SK-N-SH treated with all-trans-retinoic acid at 6 μM for 48 hours (cell line): ENCODE data around the gene SLC38A2.

Source experiments
- ATAC-seq: fragments of 200-7000 bp; cut with Tn5 transposase; 3 replicates; pipeline ENCODE4 v1.9.1; 2020; ENCODE audit warnings: mild to moderate bottlenecking, moderate library complexity
- ARNTL ChIP-seq: fragments of 450-650 bp; formaldehyde crosslinking; IDR thresholded peaks from 2 replicates; pipeline ENCODE4 v1.5.0; 2020; ENCODE audit warnings: low read depth, mild to moderate bottlenecking, moderate library complexity, borderline replicate concordance
- BACH2 ChIP-seq: fragments of 250-450 bp; sonication (Bioruptor Pico); IDR thresholded peaks from 2 replicates; pipeline ENCODE4 v1.9.0; 2021; ENCODE audit warnings: mild to moderate bottlenecking, borderline replicate concordance
- CSDC2 ChIP-seq: fragments of 250-450 bp; sonication (Bioruptor Pico); IDR thresholded peaks from 2 replicates; pipeline ENCODE4 v1.5.0; 2020; ENCODE audit warnings: mild to moderate bottlenecking, moderate library complexity
- ESRRG ChIP-seq: fragments of 250-450 bp; sonication (Bioruptor Pico); IDR thresholded peaks from 2 replicates; pipeline ENCODE4 v1.6.1; 2021; ENCODE audit warnings: mild to moderate bottlenecking
- GLIS3 ChIP-seq: fragments of 250-450 bp; sonication (Bioruptor Pico); IDR thresholded peaks from 2 replicates; pipeline ENCODE4 v1.5.0; 2020; ENCODE audit warnings: mild to moderate bottlenecking, moderate library complexity
- ISL1 ChIP-seq: fragments of 250-450 bp; sonication (Bioruptor Pico); IDR thresholded peaks from 2 replicates; pipeline ENCODE4 v2.1.2; 2022; ENCODE audit warnings: mild to moderate bottlenecking, moderate library complexity
- OSR1 ChIP-seq: fragments of 250-450 bp; sonication (Bioruptor Pico); IDR thresholded peaks from 2 replicates; pipeline ENCODE4 v1.8.0; 2022; ENCODE audit warnings: moderate library complexity, mild to moderate bottlenecking, inconsistent platforms
- PPARA ChIP-seq: fragments of 250-450 bp; sonication (Bioruptor Pico); IDR thresholded peaks from 2 replicates; pipeline ENCODE4 v1.5.0; 2020; ENCODE audit warnings: mild to moderate bottlenecking, borderline replicate concordance
- RARB ChIP-seq: fragments of 250-450 bp; sonication (Bioruptor Pico); IDR thresholded peaks from 2 replicates; pipeline ENCODE4 v1.8.0; 2021; ENCODE audit warnings: mild to moderate bottlenecking, moderate library complexity
- TCF4 ChIP-seq: fragments of 250-450 bp; sonication (Bioruptor Pico); IDR thresholded peaks from 2 replicates; pipeline ENCODE4 v1.8.0; 2021; ENCODE audit warnings: mild to moderate bottlenecking, moderate library complexity, borderline replicate concordance
- TOX ChIP-seq: fragments of 250-450 bp; sonication (Bioruptor Pico); IDR thresholded peaks from 2 replicates; pipeline ENCODE4 v1.8.0; 2021; ENCODE audit warnings: mild to moderate bottlenecking, moderate library complexity, borderline replicate concordance
- ZC3H10 ChIP-seq: fragments of 250-450 bp; sonication (Bioruptor Pico); IDR thresholded peaks from 2 replicates; pipeline ENCODE4 v1.5.1; 2021; ENCODE audit warnings: mild to moderate bottlenecking, moderate library complexity
- ZFP3 ChIP-seq: fragments of 250-450 bp; sonication (Bioruptor Pico); IDR thresholded peaks from 2 replicates; pipeline ENCODE4 v1.5.0; 2020; ENCODE audit warnings: mild to moderate bottlenecking, moderate library complexity
- ZFP30 ChIP-seq: fragments of 450-650 bp; formaldehyde crosslinking; IDR thresholded peaks from 2 replicates; pipeline ENCODE4 v1.5.0; 2022; ENCODE audit warnings: mild to moderate bottlenecking, moderate library complexity
- ZNF565 ChIP-seq: fragments of 450-650 bp; formaldehyde crosslinking; conservative IDR thresholded peaks from 2 replicates; pipeline ENCODE4 v1.5.0; 2020; ENCODE audit warnings: low read depth, mild to moderate bottlenecking, moderate library complexity
- ZNF70 ChIP-seq: fragments of 450-650 bp; formaldehyde crosslinking; IDR thresholded peaks from 2 replicates; pipeline ENCODE4 v1.5.0; 2020; ENCODE audit warnings: mild to moderate bottlenecking, moderate library complexity
- ZNF8 ChIP-seq: fragments of 450-650 bp; formaldehyde crosslinking; IDR thresholded peaks from 2 replicates; pipeline ENCODE4 v1.5.0; 2020; ENCODE audit warnings: mild to moderate bottlenecking, moderate library complexity
- TF ChIP-seq, protein P1 (sequence below): fragments of 250-450 bp; sonication (Bioruptor Pico); IDR thresholded peaks from 2 replicates; pipeline ENCODE4 v1.5.1; 2020; ENCODE audit warnings: low read depth, mild to moderate bottlenecking, moderate library complexity
- TF ChIP-seq, protein P2 (sequence below): fragments of 250-450 bp; sonication (Bioruptor Pico); IDR thresholded peaks from 2 replicates; pipeline ENCODE4 v1.5.0; 2020; ENCODE audit warnings: mild to moderate bottlenecking, moderate library complexity
- TF ChIP-seq, protein P3 (sequence below): fragments of 250-450 bp; sonication (Bioruptor Pico); IDR thresholded peaks from 2 replicates; pipeline ENCODE4 v1.8.0; 2021; ENCODE audit warnings: low read depth, mild to moderate bottlenecking, moderate library complexity, borderline replicate concordance
- TF ChIP-seq, protein P4 (sequence below): fragments of 250-450 bp; sonication (Bioruptor Pico); IDR thresholded peaks from 2 replicates; pipeline ENCODE4 v1.5.1; 2021; ENCODE audit warnings: mild to moderate bottlenecking, moderate library complexity

SLC38A2 gene

DNA sequence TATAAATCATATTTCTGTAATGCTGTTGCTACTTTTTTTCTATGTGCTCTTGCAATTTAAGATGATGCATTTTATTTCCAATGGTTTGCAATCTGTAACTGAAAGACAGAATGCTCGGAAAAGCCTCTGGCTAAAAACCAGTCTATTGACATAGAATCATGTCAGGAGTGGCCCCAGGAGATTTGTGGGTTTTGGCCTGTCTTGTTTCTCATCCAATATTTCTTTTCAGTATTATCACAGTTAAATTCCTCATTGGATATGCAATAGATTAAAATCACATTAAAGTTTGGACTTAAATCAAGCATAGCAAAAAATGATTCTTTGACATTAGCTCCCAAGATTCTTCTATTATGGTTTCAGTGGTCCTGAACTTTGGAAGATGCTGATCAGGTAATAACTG is 19.1 kb upstream of the SLC38A2 start:
- no peak for ATAC-seq
- TF ChIP-seq ISL1 (CRISPR knock-in tag) (peak; percentile 96), OSR1 (CRISPR knock-in tag) (no peak)
- TF ChIP-seq, protein P1, sequence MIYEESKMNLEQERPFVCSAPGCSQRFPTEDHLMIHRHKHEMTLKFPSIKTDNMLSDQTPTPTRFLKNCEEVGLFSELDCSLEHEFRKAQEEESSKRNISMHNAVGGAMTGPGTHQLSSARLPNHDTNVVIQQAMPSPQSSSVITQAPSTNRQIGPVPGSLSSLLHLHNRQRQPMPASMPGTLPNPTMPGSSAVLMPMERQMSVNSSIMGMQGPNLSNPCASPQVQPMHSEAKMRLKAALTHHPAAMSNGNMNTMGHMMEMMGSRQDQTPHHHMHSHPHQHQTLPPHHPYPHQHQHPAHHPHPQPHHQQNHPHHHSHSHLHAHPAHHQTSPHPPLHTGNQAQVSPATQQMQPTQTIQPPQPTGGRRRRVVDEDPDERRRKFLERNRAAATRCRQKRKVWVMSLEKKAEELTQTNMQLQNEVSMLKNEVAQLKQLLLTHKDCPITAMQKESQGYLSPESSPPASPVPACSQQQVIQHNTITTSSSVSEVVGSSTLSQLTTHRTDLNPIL (CRISPR knock-in tag), result peak; percentile 58; the same call in 1 of the 2 replicates

DNA sequence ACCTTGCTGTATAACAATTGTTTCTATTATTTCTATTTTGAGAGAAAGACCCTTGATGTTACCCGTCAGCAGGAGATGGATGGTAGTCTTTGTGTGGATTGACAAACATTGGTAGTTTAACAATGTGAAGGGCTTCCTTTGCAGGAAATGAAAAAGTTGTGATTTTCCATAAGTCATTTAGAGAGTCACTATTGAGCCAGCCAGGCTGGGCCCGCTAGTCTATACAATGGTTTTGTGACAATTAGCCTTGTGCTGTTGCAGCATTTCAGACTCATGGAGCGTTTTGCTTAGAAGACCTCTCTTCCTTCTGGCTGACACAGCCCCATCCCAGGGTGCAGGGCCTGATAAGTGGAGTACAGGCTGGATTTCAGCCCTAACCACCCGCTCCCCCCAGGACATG is 18.3 kb upstream of the SLC38A2 start:
- no peak for ATAC-seq
- no peak for TF ChIP-seq PPARA (CRISPR knock-in tag)
- no peak for TF ChIP-seq ARNTL
- TF ChIP-seq ZNF8, result no peak
- TF ChIP-seq, protein P2, sequence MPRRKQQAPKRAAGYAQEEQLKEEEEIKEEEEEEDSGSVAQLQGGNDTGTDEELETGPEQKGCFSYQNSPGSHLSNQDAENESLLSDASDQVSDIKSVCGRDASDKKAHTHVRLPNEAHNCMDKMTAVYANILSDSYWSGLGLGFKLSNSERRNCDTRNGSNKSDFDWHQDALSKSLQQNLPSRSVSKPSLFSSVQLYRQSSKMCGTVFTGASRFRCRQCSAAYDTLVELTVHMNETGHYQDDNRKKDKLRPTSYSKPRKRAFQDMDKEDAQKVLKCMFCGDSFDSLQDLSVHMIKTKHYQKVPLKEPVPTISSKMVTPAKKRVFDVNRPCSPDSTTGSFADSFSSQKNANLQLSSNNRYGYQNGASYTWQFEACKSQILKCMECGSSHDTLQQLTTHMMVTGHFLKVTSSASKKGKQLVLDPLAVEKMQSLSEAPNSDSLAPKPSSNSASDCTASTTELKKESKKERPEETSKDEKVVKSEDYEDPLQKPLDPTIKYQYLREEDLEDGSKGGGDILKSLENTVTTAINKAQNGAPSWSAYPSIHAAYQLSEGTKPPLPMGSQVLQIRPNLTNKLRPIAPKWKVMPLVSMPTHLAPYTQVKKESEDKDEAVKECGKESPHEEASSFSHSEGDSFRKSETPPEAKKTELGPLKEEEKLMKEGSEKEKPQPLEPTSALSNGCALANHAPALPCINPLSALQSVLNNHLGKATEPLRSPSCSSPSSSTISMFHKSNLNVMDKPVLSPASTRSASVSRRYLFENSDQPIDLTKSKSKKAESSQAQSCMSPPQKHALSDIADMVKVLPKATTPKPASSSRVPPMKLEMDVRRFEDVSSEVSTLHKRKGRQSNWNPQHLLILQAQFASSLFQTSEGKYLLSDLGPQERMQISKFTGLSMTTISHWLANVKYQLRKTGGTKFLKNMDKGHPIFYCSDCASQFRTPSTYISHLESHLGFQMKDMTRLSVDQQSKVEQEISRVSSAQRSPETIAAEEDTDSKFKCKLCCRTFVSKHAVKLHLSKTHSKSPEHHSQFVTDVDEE (CRISPR knock-in tag), result no peak
- TF ChIP-seq ESRRG (CRISPR knock-in tag), result no peak
- TF ChIP-seq RARB (CRISPR knock-in tag), result no peak
- TF ChIP-seq BACH2, result no peak
- no peak for TF ChIP-seq ZNF565 (CRISPR knock-in tag)
- TF ChIP-seq, protein P1 (CRISPR knock-in tag), result no peak
- TF ChIP-seq, protein P3, sequence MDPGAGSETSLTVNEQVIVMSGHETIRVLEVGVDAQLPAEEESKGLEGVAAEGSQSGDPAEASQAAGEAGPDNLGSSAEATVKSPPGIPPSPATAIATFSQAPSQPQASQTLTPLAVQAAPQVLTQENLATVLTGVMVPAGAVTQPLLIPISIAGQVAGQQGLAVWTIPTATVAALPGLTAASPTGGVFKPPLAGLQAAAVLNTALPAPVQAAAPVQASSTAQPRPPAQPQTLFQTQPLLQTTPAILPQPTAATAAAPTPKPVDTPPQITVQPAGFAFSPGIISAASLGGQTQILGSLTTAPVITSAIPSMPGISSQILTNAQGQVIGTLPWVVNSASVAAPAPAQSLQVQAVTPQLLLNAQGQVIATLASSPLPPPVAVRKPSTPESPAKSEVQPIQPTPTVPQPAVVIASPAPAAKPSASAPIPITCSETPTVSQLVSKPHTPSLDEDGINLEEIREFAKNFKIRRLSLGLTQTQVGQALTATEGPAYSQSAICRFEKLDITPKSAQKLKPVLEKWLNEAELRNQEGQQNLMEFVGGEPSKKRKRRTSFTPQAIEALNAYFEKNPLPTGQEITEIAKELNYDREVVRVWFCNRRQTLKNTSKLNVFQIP, result no peak
- TF ChIP-seq TOX (CRISPR knock-in tag), result no peak
- TF ChIP-seq ZNF70 (CRISPR knock-in tag), result no peak
- no peak for TF ChIP-seq ZFP30
- no peak for TF ChIP-seq ZC3H10 (CRISPR knock-in tag)
- no peak for TF ChIP-seq TCF4
- TF ChIP-seq GLIS3 (CRISPR knock-in tag), result no peak
- TF ChIP-seq OSR1 (CRISPR knock-in tag), result no peak
- no peak for TF ChIP-seq ZFP3 (CRISPR knock-in tag)
- no peak for TF ChIP-seq CSDC2 (CRISPR knock-in tag)

DNA sequence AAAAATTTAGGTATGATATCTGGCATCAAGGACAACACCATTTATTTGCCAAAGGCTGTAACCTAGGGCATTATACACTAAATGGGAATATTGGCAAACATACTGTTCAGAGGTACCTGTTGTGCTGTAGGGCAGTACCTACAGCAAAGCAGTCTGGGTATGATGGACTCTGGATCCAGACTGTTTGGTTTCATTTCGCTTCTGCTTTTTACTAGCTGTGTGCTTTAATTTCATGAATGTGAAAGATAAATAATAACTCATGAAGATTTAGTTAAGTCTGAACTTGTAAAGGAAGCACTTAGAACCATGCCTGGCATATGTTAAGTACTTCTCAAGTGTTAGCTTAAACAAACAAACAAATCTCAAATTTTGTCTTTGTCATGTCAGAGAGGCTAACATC is 17.7 kb upstream of the SLC38A2 start:
- TF ChIP-seq TOX (CRISPR knock-in tag) (no peak), ESRRG (CRISPR knock-in tag) (no peak), ZC3H10 (CRISPR knock-in tag) (no peak), ISL1 (CRISPR knock-in tag) (no peak)
- TF ChIP-seq, protein P4, sequence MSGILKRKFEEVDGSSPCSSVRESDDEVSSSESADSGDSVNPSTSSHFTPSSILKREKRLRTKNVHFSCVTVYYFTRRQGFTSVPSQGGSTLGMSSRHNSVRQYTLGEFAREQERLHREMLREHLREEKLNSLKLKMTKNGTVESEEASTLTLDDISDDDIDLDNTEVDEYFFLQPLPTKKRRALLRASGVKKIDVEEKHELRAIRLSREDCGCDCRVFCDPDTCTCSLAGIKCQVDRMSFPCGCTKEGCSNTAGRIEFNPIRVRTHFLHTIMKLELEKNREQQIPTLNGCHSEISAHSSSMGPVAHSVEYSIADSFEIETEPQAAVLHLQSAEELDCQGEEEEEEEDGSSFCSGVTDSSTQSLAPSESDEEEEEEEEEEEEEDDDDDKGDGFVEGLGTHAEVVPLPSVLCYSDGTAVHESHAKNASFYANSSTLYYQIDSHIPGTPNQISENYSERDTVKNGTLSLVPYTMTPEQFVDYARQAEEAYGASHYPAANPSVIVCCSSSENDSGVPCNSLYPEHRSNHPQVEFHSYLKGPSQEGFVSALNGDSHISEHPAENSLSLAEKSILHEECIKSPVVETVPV (CRISPR knock-in tag), result no peak
- TF ChIP-seq, protein P2 (CRISPR knock-in tag), result no peak
- TF ChIP-seq, all 23 proteins: peak for 0
- no peak for ATAC-seq
